Colonic mucosa (tissue), 4 donors: Measurements from ENCODE around the gene TAS2R16. TPM values are rescaled to one million over a fixed set of nuclear protein-coding genes. Genes with fewer than 3 reads are reported as not detected.

Experiments used
- DNase-seq: peaks from one replicate; pipeline ENCODE4 v3.0.0-alpha.2; 2020
- H3K27ac ChIP-seq: fragments of 200-600 bp; one replicate; pipeline ENCODE4 v1.8.0; 2021
- H3K27me3 ChIP-seq: fragments of 200-600 bp; one replicate; pipeline ENCODE4 v1.8.0; 2021
- H3K36me3 ChIP-seq: fragments of 200-600 bp; one replicate; pipeline ENCODE4 v1.8.0; 2021
- H3K4me1 ChIP-seq: fragments of 200-600 bp; one replicate; pipeline ENCODE4 v1.8.0; 2021; ENCODE audit warnings: mild to moderate bottlenecking
- H3K4me3 ChIP-seq: fragments of 200-600 bp; one replicate; pipeline ENCODE4 v1.8.0; 2021
- H3K9ac ChIP-seq, 2 donors: one replicate each; pipeline ENCODE4 v1.7.0; 2013; ENCODE audit warnings: control low read depth in 2 of 2, low read depth in 2 of 2, low read length in 2 of 2
- H3K9me3 ChIP-seq: fragments of 200-600 bp; one replicate; pipeline ENCODE4 v1.8.0; 2021
- intact Hi-C: fragments of 100-400 bp; cut with DNase I; formaldehyde crosslinking; loops from one replicate; pipeline ENCODE4 v1.14.1; 2022
- total RNA-seq, 2 donors: library from RNA; stranded (reverse); fragmentation: NEBNext Ultra II Directional in 1 of 2; extraction: Animal tissue kit (Norgen Biotek cat#: 25700) in 1 of 2; gene quantifications; one replicate each; pipeline ENCODE4 v1.2.1, GENCODE V29; 2021
- TF ChIP-seq, protein P1 (sequence below): fragments of 200-600 bp; IDR thresholded peaks from one replicate; pipeline ENCODE4 v1.8.0; 2022; ENCODE audit warnings: antibody characterized with exemption, mild to moderate bottlenecking
- donor health status: healthy.
- donor health status: DM: no; HTN: no; CAD: no.
- donor health status: DM: no; HTN: no; CAD: no.

The TAS2R16 gene, protein sequence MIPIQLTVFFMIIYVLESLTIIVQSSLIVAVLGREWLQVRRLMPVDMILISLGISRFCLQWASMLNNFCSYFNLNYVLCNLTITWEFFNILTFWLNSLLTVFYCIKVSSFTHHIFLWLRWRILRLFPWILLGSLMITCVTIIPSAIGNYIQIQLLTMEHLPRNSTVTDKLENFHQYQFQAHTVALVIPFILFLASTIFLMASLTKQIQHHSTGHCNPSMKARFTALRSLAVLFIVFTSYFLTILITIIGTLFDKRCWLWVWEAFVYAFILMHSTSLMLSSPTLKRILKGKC
- not detected for total RNA-seq

GRCh38 chr7:122995600-122995999 lies at the start of gene TAS2R16:
TAS2R16 (minus strand) TSS chr7:122995700; CDS start chr7:122995634, 66 bp downstream.
- TF ChIP-seq, protein P1, sequence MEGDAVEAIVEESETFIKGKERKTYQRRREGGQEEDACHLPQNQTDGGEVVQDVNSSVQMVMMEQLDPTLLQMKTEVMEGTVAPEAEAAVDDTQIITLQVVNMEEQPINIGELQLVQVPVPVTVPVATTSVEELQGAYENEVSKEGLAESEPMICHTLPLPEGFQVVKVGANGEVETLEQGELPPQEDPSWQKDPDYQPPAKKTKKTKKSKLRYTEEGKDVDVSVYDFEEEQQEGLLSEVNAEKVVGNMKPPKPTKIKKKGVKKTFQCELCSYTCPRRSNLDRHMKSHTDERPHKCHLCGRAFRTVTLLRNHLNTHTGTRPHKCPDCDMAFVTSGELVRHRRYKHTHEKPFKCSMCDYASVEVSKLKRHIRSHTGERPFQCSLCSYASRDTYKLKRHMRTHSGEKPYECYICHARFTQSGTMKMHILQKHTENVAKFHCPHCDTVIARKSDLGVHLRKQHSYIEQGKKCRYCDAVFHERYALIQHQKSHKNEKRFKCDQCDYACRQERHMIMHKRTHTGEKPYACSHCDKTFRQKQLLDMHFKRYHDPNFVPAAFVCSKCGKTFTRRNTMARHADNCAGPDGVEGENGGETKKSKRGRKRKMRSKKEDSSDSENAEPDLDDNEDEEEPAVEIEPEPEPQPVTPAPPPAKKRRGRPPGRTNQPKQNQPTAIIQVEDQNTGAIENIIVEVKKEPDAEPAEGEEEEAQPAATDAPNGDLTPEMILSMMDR, result no peak
- no peaks in the 10 kb centered on the region for H3K4me1 ChIP-seq
- H3K27ac ChIP-seq, result no peak within 1 kb of the TSS
- H3K36me3 ChIP-seq, result no peaks in the 10 kb centered on the region
- H3K27me3 ChIP-seq, result no peaks in the 10 kb centered on the region
- no peak for DNase-seq
- no peak within 1 kb of the TSS for H3K4me3 ChIP-seq
- H3K9ac ChIP-seq, result no peak within 1 kb of the TSS
- H3K9me3 ChIP-seq, result no peaks in the 10 kb centered on the region
- intact Hi-C loops, result no loop called here

GRCh38 chr7:123043642-123044041 lies 48.1 kb upstream of the TAS2R16 start:
- TF ChIP-seq, protein P1, result no peak
- intact Hi-C loops, result no loop called here
- no peaks in the 10 kb centered on the region for H3K9me3 ChIP-seq

DNA sequence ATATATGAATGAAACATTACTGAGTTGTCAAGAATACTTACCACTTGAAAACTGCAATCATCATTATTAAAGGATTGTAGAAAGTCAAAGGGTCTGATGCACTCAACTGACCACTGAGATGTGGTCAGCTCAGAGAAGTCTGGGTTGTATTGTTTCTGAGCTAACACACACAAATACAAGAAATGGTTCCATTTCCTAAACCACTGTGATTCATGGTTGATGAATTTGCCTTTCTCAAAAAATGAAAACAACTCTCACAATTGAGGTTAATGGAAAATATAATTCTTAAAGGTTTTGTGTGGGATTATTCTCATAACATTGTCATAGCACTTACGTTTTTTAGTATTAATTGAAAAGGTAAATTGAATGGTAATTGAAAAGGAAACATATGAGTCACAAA lies 45.6 kb upstream of the TAS2R16 start:
- Histone ChIP-seq H3K4me1 (no peaks in the 10 kb centered on the region), H3K36me3 (no peaks in the 10 kb centered on the region), H3K27me3 (no peaks in the 10 kb centered on the region), H3K27ac (no peak overlapping the region), H3K9ac (no peak overlapping the region), H3K9me3 (no peaks in the 10 kb centered on the region), H3K4me3 (no peak overlapping the region)
- DNase-seq, result no peak
- TF ChIP-seq, protein P1, result no peak
- intact Hi-C loops, result no loop called here

More at GRCh38 chr7:123043642-123044041, 48.1 kb upstream of the TAS2R16 start:
- DNase-seq, result no peak
- Histone ChIP-seq H3K4me1 (no peaks in the 10 kb centered on the region), H3K36me3 (no peaks in the 10 kb centered on the region), H3K4me3 (no peak overlapping the region), H3K9ac (no peak overlapping the region), H3K27me3 (no peaks in the 10 kb centered on the region), H3K27ac (no peak overlapping the region)

DNA sequence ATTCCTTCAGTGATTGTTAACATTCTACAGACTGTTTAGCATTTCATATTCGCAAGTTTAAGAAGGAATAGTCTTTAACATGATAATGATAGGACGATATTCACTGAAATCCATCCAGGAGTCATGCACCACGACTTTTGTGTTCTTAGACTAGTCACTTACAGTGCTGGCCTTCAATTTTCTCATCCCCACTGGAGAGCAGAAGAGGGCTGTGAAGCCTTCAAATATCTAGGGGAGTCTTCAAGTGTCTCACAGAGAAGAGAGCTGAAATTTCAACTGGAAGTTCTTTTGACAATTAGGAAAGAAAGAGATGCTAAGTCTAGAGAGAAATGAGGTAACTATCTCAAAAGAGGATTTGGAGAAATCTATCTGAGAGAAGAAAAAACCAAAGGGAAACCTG lies 43.8 kb upstream of the TAS2R16 start:
- no peak for DNase-seq
- Histone ChIP-seq H3K4me3 (no peak overlapping the region), H3K9me3 (no peaks in the 10 kb centered on the region), H3K9ac (no peak overlapping the region), H3K27ac (no peak overlapping the region), H3K36me3 (no peaks in the 10 kb centered on the region), H3K4me1 (no peaks in the 10 kb centered on the region), H3K27me3 (no peaks in the 10 kb centered on the region)
- TF ChIP-seq, protein P1, result no peak
- intact Hi-C loops, result no loop called here

GRCh38 chr7:123034106-123034505 lies 38.6 kb upstream of the TAS2R16 start:
- no peak overlapping the region for H3K4me3 ChIP-seq
- H3K9ac ChIP-seq, result no peak overlapping the region
- intact Hi-C loops, result no loop called here
- H3K9me3 ChIP-seq, result no peaks in the 10 kb centered on the region
- H3K4me1 ChIP-seq, result no peaks in the 10 kb centered on the region
- no peak for DNase-seq
- no peak overlapping the region for H3K27ac ChIP-seq
- TF ChIP-seq, protein P1, result no peak
- no peaks in the 10 kb centered on the region for H3K36me3 ChIP-seq
- H3K27me3 ChIP-seq, result no peaks in the 10 kb centered on the region
